Activated naive CD4-positive, alpha-beta T cell treated with anti-CD3 and anti-CD28 coated beads, Interleukin-2, amount 10 ng/mL, durations not matched to agents 7 days and 5 days (primary cell): ENCODE results near the gene GABARAPL1.
A peak's percentile ranks its signal among the peaks of the same experiment; 100 is the strongest.

Experiments
- CTCF ChIA-PET: fragments of 350-600 bp; sonication (Branson Sonifier 250); formaldehyde crosslinking; loops from one replicate; lab custom pipeline; 2021; ENCODE audit warnings: antibody characterized with exemption; lab: Charles Lee
- DNase-seq: peaks from one replicate; pipeline ENCODE4 v3.0.0-alpha.2; 2020
- H3K27ac Mint-ChIP-seq: one replicate; pipeline ENCODE4 v1.8.0; 2021; ENCODE audit warnings: mild to moderate bottlenecking, moderate library complexity, mixed read lengths
- H3K27me3 Mint-ChIP-seq: one replicate; pipeline ENCODE4 v1.8.0; 2021; ENCODE audit warnings: mild to moderate bottlenecking, mixed read lengths
- H3K36me3 Mint-ChIP-seq: one replicate; pipeline ENCODE4 v1.8.0; 2021; ENCODE audit warnings: mixed read lengths
- H3K4me1 Mint-ChIP-seq: one replicate; pipeline ENCODE4 v1.8.0; 2021; ENCODE audit warnings: mixed read lengths
- H3K4me3 Mint-ChIP-seq: one replicate; pipeline ENCODE4 v1.8.0; 2021; ENCODE audit warnings: mild to moderate bottlenecking, moderate library complexity, mixed read lengths
- H3K9me3 Mint-ChIP-seq: one replicate; pipeline ENCODE4 v1.8.0; 2021; ENCODE audit warnings: mixed read lengths

The GABARAPL1 gene

DNA sequence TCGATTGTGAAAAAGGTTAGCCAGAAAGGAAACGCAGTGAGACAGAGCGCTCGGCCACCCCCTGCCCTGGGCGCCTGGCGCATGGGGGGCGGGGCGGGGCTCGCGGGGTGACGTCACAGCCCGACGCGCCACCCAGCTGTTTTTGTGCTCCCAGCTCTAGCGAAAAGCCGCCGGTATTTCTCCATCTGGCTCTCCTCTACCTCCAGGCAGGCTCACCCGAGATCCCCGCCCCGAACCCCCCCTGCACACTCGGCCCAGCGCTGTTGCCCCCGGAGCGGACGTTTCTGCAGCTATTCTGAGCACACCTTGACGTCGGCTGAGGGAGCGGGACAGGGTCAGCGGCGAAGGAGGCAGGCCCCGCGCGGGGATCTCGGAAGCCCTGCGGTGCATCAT lies at the start of gene GABARAPL1:
Gene GABARAPL1 (plus strand): TSS at position 139 of the 393 bp plus-strand sequence. CDS start 253 bp downstream, at position 392.
- H3K9me3 Mint-ChIP-seq, result no peaks in the 10 kb centered on the region
- H3K27me3 Mint-ChIP-seq, result peaks cover 20% of the 10 kb centered on the region
- no peaks in the 10 kb centered on the region for H3K36me3 Mint-ChIP-seq
- CTCF ChIA-PET, result no interaction called here
- H3K27ac Mint-ChIP-seq, result peak within 1 kb of the TSS; percentile 93
- DNase-seq, result peak; percentile 81
- peak within 1 kb of the TSS; percentile 95 for H3K4me3 Mint-ChIP-seq
- H3K4me1 Mint-ChIP-seq, result peaks cover 37% of the 10 kb centered on the region

DNA sequence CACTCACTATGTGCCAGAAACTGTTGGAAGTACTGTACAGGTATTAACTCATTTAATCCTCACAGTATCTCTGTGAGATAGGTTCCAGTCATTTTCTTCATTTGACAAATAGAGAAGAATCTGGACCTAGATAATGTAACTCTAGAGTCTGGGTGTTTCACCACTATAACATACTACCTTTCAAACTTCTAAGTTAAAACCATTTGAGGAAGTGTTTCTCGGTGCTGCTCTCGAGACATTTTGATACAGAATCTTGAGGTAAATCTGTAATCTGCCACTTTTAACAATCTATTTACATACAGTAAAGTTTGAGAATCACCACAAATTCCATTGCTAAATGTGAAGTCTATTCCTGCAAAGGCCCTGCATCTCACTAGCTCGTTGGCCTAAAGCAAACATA lies 49.6 kb upstream of the GABARAPL1 start:
- no peak overlapping the region for H3K27ac Mint-ChIP-seq
- H3K4me3 Mint-ChIP-seq, result no peak overlapping the region
- H3K27me3 Mint-ChIP-seq, result peaks cover 58% of the 10 kb centered on the region
- no peaks in the 10 kb centered on the region for H3K9me3 Mint-ChIP-seq
- CTCF ChIA-PET, result no interaction called here
- H3K36me3 Mint-ChIP-seq, result no peaks in the 10 kb centered on the region
- no peak for DNase-seq
- H3K4me1 Mint-ChIP-seq, result no peaks in the 10 kb centered on the region

DNA sequence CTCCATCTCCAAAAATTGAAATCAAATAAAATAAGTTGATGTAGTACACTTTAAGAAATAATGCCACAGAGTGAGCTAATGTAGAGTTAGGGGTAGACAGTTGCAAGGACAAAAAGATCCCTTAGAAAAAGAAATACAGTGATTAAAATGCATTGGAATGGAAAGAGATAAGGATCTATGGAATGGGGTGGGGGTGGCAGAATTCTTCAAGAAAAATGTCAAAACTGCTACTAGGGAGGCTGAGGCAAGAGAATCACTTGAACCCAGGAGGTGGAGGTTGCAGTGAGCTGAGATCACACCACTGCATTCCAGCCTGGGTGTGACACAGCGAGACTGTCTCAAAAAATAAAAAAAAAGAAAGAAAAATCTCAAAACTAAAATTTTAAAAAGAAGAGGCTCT lies 47.3 kb upstream of the GABARAPL1 start:
- CTCF ChIA-PET, result no interaction called here
- Mint-ChIP-seq H3K9me3 (no peaks in the 10 kb centered on the region), H3K4me1 (no peaks in the 10 kb centered on the region), H3K4me3 (no peak overlapping the region), H3K27ac (no peak overlapping the region), H3K27me3 (peaks cover 49% of the 10 kb centered on the region), H3K36me3 (no peaks in the 10 kb centered on the region)
- DNase-seq, result no peak

DNA sequence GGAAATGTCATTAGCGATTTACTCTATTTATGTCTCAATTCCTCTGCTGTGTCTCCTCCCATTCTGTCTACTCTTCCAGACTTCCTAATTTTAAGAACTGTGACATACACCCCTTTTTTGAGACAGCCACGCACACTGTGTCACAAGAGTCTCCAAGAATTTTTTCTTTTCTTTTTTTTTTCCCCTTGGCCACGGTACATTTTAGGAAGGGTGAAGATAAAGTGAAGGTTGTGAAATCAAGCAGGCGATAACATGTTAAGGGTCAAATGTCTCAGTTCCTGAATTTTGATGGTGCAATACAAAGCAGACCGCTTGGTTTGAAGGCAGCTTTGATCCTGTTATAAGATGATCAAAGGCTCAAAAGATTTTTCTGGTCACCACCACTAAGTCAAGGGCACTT lies 45.1 kb upstream of the GABARAPL1 start:
- peaks cover 45% of the 10 kb centered on the region for H3K27me3 Mint-ChIP-seq
- H3K9me3 Mint-ChIP-seq, result no peaks in the 10 kb centered on the region
- H3K4me3 Mint-ChIP-seq, result no peak overlapping the region
- H3K27ac Mint-ChIP-seq, result no peak overlapping the region
- no peak for DNase-seq
- no peaks in the 10 kb centered on the region for H3K36me3 Mint-ChIP-seq
- no peaks in the 10 kb centered on the region for H3K4me1 Mint-ChIP-seq
- CTCF ChIA-PET, result interaction anchor here (0.9 to 1.1 kb wide), 2 partner anchors 14 to 21 kb away, joined by 4 read pairs; no protein-coding TSS in a partner anchor

DNA sequence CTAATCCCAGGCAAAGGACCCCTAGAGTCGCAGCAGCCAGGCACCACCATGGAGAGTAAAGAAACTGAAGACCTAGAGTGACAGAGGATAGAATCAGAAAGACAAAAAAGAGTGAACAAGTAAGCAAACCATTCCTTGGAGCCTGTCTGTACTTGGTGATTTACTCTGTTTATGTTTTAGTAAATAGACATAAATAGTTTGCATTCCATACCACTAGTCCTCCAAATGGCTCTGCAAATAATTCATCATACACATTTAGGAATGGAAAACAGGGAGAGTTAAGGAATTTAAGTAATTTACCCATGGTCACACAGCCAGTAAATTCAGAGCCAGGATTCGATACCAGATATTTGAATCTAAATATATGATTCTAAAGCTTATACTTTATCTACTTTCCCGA lies 43.6 kb upstream of the GABARAPL1 start:
- Mint-ChIP-seq H3K36me3 (no peaks in the 10 kb centered on the region), H3K27me3 (peaks cover 39% of the 10 kb centered on the region), H3K9me3 (no peaks in the 10 kb centered on the region), H3K27ac (no peak overlapping the region), H3K4me1 (no peaks in the 10 kb centered on the region), H3K4me3 (no peak overlapping the region)
- no peak for DNase-seq
- CTCF ChIA-PET, result interaction anchor here (0.9 to 1.4 kb wide), 2 partner anchors 16 to 21 kb away, joined by 3 to 4 read pairs; no protein-coding TSS in a partner anchor

DNA sequence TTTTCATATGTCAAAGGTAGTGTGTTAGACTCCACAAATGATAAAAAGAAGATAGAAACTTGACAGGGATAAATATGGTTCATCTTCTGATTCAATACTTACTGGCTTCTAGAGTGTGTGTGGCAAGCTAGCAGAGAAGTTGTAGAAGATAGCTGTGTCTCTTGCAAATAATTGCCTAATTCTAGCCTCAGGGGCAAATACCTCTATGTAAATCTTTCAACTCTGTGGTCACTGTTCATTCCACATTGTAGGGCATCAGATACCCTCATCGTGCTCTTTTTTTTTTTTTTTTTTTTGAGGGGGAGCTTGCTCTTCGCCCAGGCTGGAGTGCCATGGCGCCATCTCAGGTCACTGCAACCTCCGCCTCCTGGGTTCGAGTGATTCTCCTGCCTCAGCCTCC lies 42.5 kb upstream of the GABARAPL1 start:
- CTCF ChIA-PET, result interaction anchor here (0.7 to 1.4 kb wide), 4 partner anchors 9 to 33 kb away, joined by 3 to 4 read pairs (median 4); no protein-coding TSS in a partner anchor

DNA sequence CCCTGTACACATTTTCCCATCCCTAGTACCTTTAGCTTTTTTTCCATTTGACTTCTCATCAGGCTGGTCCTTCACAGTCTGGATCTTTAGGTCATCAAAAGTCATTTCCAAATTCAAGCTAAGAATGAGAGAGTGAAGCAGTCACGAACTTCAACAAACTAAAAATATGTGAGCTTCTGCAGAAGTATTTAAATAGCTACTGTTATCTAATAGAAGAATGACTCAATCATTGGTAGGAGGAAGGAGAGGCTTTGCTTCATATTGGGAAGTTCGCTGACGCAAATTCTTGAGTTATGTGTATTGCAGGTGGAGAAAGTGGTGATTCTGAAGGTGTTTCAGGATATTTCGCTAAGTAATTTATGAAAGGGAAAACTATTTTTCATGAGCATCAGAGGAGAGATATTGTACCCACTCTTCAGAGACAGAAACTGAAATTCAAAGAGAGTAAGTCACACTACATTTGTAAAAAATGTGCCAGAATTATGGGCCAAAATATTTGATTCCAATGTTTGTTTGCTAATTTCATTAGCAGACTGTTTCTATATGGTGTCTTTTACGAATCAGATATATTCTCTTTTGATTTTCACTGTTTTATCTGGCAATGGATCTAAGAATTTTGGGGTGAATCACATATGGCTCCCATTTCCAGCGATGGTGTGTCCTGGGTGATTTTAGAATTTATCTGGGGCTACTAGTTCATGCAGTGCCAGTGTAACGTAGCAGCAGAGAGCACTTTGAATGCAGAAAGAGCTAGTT lies 40.5 kb upstream of the GABARAPL1 start, which contains the start of gene OLR1:
Gene OLR1 (minus strand): TSS at position 160 of the 756 bp plus-strand sequence. CDS start 55 bp downstream, at position 105.
- CTCF ChIA-PET, result interaction anchor here (2.0 kb wide), 1 partner anchor 19 kb away, joined by 8 read pairs; no protein-coding TSS in a partner anchor
- H3K36me3 Mint-ChIP-seq, result no peaks in the 10 kb centered on the region
- no peak within 1 kb of the TSS for H3K27ac Mint-ChIP-seq
- no peak within 1 kb of the TSS for H3K4me3 Mint-ChIP-seq
- H3K27me3 Mint-ChIP-seq, result peaks cover 27% of the 10 kb centered on the region
- DNase-seq, result no peak
- H3K9me3 Mint-ChIP-seq, result no peaks in the 10 kb centered on the region
- no peaks in the 10 kb centered on the region for H3K4me1 Mint-ChIP-seq

More for the DNA sequence above, 42.5 kb upstream of the GABARAPL1 start:
- no peaks in the 10 kb centered on the region for H3K9me3 Mint-ChIP-seq
- no peak for DNase-seq
- peaks cover 40% of the 10 kb centered on the region for H3K27me3 Mint-ChIP-seq
- H3K36me3 Mint-ChIP-seq, result no peaks in the 10 kb centered on the region
- H3K4me1 Mint-ChIP-seq, result no peaks in the 10 kb centered on the region
- no peak overlapping the region for H3K4me3 Mint-ChIP-seq
- no peak overlapping the region for H3K27ac Mint-ChIP-seq

DNA sequence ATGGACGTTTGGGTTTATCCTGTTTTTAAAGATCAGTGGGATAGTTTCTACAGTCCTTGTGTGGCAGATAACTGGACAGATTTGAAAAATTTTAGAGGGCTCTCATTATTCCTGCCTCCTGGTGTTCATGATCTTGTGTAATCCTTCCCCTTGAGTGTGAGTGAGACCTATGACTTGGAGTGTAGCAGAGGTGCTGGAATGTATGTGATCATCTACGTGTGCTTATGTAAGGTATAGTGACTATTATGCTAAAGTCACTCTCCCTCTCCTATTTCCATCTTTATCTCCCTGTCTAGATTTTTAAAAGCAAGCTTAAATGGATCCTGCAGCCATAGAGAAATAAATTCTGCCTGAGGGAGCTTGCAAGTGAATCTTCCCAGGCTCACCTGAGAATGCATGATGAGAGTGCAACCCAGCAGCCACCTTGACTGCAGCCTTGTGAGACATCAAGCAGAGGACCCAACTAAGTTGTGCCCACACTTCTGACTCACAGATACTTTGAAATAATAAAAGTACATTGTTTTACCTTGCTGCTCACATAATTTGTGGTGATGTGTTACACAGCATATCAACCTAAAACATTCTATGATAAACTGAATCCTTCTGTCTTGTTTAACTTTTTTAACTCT lies 37.6 kb upstream of the GABARAPL1 start:
- no peak overlapping the region for H3K27ac Mint-ChIP-seq
- DNase-seq, result no peak
- peaks cover 14% of the 10 kb centered on the region for H3K27me3 Mint-ChIP-seq
- CTCF ChIA-PET, result no interaction called here
- no peaks in the 10 kb centered on the region for H3K36me3 Mint-ChIP-seq
- H3K9me3 Mint-ChIP-seq, result no peaks in the 10 kb centered on the region
- no peaks in the 10 kb centered on the region for H3K4me1 Mint-ChIP-seq
- H3K4me3 Mint-ChIP-seq, result no peak overlapping the region

DNA sequence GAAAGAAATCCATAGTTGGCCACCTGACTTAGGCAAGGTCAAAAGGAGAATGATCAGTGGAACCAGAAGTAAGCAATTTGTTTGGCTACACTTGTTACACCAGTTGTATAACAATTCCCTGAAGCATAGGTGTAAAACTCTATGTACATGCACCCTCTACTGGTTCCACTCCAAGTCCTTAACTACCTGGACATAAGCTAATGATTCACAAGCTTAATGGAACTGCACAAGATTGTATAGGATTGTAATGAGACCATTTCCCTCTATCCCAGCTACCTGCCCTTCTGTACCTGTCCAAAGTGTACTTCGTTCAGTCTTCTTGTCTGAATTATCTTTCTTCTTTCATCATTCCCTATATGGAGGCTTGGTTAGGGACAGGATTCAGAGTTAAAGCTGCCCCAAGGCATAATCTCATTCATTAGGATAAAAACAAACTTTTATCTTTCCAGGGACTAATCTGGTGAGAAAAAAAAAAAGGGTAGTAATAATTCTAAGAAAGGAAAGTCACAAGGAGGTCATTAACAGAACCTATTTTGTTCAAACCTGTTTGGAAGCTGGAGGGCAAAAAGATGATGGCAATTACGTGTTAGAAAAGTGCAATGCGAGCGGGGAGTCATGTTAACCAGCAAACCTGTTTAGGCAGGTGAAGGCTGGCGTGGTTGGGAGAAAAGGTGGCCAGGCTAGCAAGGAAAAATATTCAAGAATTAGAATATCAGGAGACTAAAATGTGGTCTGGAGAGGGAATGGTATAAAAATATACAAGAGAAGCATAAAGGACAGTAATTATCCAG lies 36.6 kb upstream of the GABARAPL1 start:
- Mint-ChIP-seq H3K27ac (no peak overlapping the region), H3K4me3 (no peak overlapping the region), H3K36me3 (no peaks in the 10 kb centered on the region), H3K27me3 (peaks cover 13% of the 10 kb centered on the region), H3K9me3 (no peaks in the 10 kb centered on the region), H3K4me1 (no peaks in the 10 kb centered on the region)
- CTCF ChIA-PET, result interaction anchor here (0.9 kb wide), 1 partner anchor 16 kb away, joined by 3 read pairs; no protein-coding TSS in a partner anchor
- DNase-seq, result no peak

DNA sequence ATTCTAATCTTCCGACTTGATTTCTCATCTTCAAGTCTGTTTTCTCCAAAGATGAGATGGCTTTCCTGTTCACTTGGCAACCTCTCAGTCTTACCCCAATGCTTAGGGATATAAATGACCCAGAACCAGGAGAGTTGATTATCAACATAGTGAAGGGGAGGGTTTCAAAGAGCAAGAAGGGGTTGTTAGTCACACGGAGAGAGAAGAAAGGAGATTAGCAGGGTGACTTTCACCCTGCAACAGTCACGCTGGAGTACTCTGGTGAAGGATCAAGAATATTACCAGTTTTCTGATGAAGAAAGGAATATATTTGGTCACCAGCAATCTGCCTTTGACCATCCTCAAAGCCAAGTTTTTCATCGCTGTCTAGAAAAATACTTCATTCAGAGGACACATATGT lies 33.9 kb upstream of the GABARAPL1 start, which contains the start of gene TMEM52B:
Gene TMEM52B (plus strand): TSS at position 212 of the 400 bp plus-strand sequence. CDS start 543 bp downstream, outside the sequence.
- H3K36me3 Mint-ChIP-seq, result no peaks in the 10 kb centered on the region
- CTCF ChIA-PET, result no interaction called here

DNA sequence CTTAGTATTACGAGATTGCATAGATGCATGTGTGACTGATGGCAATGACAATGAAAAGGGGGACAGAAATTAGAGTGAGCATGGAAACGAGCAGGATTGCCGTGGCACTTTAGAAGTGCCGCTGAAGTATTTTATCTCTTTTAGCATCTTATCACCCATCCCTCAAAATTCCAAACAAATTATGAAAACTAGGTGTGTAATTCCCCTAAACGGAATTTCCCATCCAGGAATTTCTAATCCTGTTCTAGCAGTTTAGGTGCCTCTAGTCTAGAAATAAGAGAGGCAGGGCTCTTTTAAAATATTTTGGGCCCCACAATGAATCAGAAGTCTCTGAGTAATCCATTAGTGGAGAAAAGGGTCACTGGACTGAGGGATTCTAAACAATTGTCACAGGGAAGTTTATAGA lies 32.9 kb upstream of the GABARAPL1 start:
- CTCF ChIA-PET, result interaction anchor here (0.6 kb wide), 1 partner anchor 10 kb away, joined by 3 read pairs; no protein-coding TSS in a partner anchor
- no peak overlapping the region for H3K27ac Mint-ChIP-seq
- DNase-seq, result no peak
- no peak overlapping the region for H3K4me3 Mint-ChIP-seq
- peaks cover 18% of the 10 kb centered on the region for H3K27me3 Mint-ChIP-seq
- H3K9me3 Mint-ChIP-seq, result no peaks in the 10 kb centered on the region
- H3K36me3 Mint-ChIP-seq, result no peaks in the 10 kb centered on the region
- no peaks in the 10 kb centered on the region for H3K4me1 Mint-ChIP-seq

More for the DNA sequence above, 33.9 kb upstream of the GABARAPL1 start, which contains the start of gene TMEM52B:
- Mint-ChIP-seq H3K9me3 (no peaks in the 10 kb centered on the region), H3K27ac (no peak within 1 kb of the TSS), H3K4me1 (no peaks in the 10 kb centered on the region), H3K27me3 (peaks cover 15% of the 10 kb centered on the region), H3K4me3 (no peak within 1 kb of the TSS)
- DNase-seq, result no peak

DNA sequence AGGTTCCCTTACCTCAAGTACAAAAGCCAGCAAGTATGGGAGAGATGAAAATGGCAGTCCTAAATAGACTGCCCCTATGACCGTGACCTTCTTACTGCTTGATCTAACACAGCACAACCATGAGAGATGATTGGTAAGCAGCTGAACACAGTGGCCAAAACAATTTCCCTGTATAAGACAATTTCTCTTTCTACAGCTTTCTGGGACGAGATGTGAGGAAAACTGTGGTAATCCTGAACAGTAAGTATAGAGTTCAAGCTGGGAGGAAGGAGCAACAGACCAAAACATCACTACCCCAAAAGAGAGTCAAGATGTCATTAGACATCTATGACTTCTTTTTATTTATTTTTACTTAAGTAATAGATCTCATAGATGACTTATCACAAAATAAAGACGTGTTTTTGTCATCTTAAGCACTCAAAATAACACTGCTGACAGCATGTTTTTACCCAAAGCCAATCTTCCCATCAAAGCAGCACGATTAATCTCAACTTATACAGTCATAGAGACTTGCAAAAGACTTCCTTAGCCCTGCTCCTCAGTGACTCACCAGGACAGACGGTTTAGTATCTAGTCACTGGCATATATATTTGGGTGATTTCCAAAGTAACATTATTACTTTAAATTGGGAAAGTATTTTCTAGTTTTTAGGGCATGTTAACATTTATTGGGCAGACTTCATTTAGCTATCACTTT lies 30.2 kb upstream of the GABARAPL1 start:
- CTCF ChIA-PET, result interaction anchor here (1.1 kb wide), 1 partner anchor 9 kb away, joined by 4 read pairs; no protein-coding TSS in a partner anchor
- no peaks in the 10 kb centered on the region for H3K36me3 Mint-ChIP-seq
- H3K27ac Mint-ChIP-seq, result no peak overlapping the region
- H3K4me3 Mint-ChIP-seq, result no peak overlapping the region
- H3K9me3 Mint-ChIP-seq, result no peaks in the 10 kb centered on the region
- peaks cover 23% of the 10 kb centered on the region for H3K27me3 Mint-ChIP-seq
- DNase-seq, result no peak
- no peaks in the 10 kb centered on the region for H3K4me1 Mint-ChIP-seq

DNA sequence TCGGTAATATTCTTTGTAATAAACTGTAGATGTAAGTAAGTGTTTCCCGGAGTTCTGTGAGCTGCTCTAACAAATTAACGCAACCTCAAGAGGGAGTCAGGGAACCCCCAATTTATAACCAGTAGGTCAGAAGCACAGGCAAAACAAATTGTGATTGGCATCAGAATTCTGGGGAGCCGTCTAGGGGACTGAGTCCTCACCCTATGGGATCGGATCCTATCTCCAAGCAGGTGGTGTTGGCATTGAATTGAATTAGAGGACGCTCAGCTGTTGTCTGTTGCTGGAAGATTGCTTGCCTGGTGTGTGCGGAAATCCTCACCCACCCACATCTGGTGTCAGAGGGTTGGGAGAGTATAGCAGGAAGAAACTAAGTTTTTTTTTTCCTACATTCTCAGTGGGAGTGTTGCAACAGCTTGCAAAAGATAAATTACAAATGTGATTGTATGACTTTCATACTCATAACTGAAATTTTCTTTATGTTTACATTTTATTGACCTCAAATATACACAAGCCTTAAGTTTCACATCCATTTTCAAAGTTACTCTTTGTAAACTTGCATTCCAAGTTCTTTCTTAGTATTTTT lies 28.3 kb upstream of the GABARAPL1 start:
- Mint-ChIP-seq H3K27ac (no peak overlapping the region), H3K36me3 (no peaks in the 10 kb centered on the region), H3K4me1 (no peaks in the 10 kb centered on the region), H3K9me3 (no peaks in the 10 kb centered on the region), H3K4me3 (no peak overlapping the region), H3K27me3 (peaks cover 27% of the 10 kb centered on the region)
- no peak for DNase-seq
- CTCF ChIA-PET, result no interaction called here
